Activated CD4-positive, alpha-beta T cell treated with anti-CD3 and anti-CD28 coated beads for 36 hours (primary cell): ENCODE results near the gene TRIM50. TPM values are rescaled to one million over a fixed set of nuclear protein-coding genes. Genes with fewer than 3 reads are reported as not detected.

Experiments
- ATAC-seq: fragments of 200-7000 bp; cut with Tn5 transposase; one replicate; pipeline ENCODE4 v1.10.0; 2021; ENCODE audit warnings: mild to moderate bottlenecking, moderate library complexity
- CTCF ChIA-PET: fragments of 350-600 bp; sonication (Branson Sonifier 250); formaldehyde crosslinking; loops from one replicate; lab custom pipeline; 2021; ENCODE audit warnings: antibody characterized with exemption; lab: Charles Lee
- POLR2A ChIA-PET: fragments of 350-600 bp; sonication (Branson Sonifier 250); formaldehyde crosslinking; loops from one replicate; lab custom pipeline; 2021; ENCODE audit warnings: antibody characterized with exemption, inconsistent platforms; lab: Charles Lee
- DNase-seq: peaks from one replicate; pipeline ENCODE4 v3.0.0-alpha.2; 2020
- H3K27ac Mint-ChIP-seq: one replicate; pipeline ENCODE4 v1.8.0; 2021; ENCODE audit warnings: mixed read lengths
- H3K27me3 Mint-ChIP-seq: one replicate; pipeline ENCODE4 v1.8.0; 2021; ENCODE audit warnings: mixed read lengths
- H3K36me3 Mint-ChIP-seq: one replicate; pipeline ENCODE4 v1.8.0; 2021; ENCODE audit warnings: low read depth, mixed read lengths
- H3K4me1 Mint-ChIP-seq: one replicate; pipeline ENCODE4 v1.8.0; 2021; ENCODE audit warnings: mixed read lengths
- H3K4me3 Mint-ChIP-seq: one replicate; pipeline ENCODE4 v1.8.0; 2021; ENCODE audit warnings: mild to moderate bottlenecking, moderate library complexity, mixed read lengths
- H3K9me3 Mint-ChIP-seq: one replicate; pipeline ENCODE4 v1.8.0; 2021; ENCODE audit warnings: low read depth, mixed read lengths
- intact Hi-C, 2 experiments: fragments of 100-400 bp; cut with DNase I in 1 of 2; cut with micrococcal nuclease in 1 of 2; formaldehyde crosslinking; loops; one replicate each; pipeline versions ENCODE4 v1.14.2 to v1.15.1; 2022 to 2024; cut with DNase I, micrococcal nuclease
- total RNA-seq, 2 experiments: library from RNA; stranded (reverse); gene quantifications; one replicate each; pipeline ENCODE4 v1.2.3, GENCODE V29; 2021

Gene TRIM50
- total RNA-seq, 2 experiments from 2014 or later: not detected

DNA sequence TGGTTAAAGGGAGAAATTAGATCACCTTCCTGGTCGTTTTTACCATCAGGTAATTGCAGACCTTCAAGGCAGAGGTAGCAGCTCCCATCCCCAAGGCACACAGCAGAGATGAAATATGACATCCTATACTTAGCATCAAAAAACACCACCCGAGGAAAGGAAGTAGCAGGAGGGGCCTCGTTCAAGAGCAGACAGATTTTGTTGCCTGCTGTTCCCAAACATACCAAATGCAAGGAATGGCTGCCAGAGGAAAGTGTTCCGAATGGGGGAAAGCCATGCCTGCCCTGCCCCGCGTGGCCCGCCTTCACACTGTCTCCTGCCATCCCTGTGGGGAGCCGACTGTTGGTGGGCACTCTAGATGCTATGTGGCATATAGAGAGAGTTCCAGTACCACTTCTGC is 18.1 kb upstream of the TRIM50 start:
- DNase-seq (no peak), ATAC-seq (no peak)
- Mint-ChIP-seq H3K4me1 (no peaks in the 10 kb centered on the region), H3K4me3 (no peak overlapping the region), H3K9me3 (no peaks in the 10 kb centered on the region), H3K27ac (no peak overlapping the region), H3K27me3 (peaks cover 3% of the 10 kb centered on the region), H3K36me3 (no peaks in the 10 kb centered on the region)
- POLR2A ChIA-PET: no interaction called here
- CTCF ChIA-PET: interaction anchor here (0.7 to 1.0 kb wide), 2 partner anchors 20 to 1060 kb away, joined by 3 read pairs; no protein-coding TSS in a partner anchor
- intact Hi-C loops: no loop called here

DNA sequence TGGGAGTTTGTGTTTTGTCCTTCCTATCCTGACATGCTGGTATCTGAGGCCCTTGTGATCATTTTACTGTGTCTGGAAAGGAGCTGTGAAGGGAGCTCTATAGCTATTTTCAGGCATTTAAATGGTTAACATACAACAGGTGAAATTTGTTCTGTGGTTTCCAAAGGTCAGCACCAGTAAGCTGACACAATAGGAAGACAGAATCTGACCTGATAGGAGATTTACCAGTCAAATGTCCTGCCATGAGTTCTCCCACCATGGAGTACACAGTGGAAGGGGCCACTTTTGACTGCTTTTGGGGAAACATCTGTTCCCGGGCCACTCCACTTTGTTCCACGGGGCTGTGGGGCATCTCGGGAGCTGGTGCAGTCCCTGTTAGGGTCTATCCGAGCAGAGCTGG is 17.7 kb upstream of the TRIM50 start:
- Mint-ChIP-seq H3K27ac (no peak overlapping the region), H3K4me1 (no peaks in the 10 kb centered on the region), H3K4me3 (no peak overlapping the region), H3K36me3 (no peaks in the 10 kb centered on the region), H3K27me3 (peaks cover 3% of the 10 kb centered on the region), H3K9me3 (no peaks in the 10 kb centered on the region)
- ChIA-PET POLR2A (no interaction called here), CTCF (interaction anchor here (0.7 kb wide), 1 partner anchor 1060 kb away, joined by 3 read pairs; no protein-coding TSS in a partner anchor)
- no peak for DNase-seq
- no peak for ATAC-seq
- intact Hi-C loops: no loop called here

DNA sequence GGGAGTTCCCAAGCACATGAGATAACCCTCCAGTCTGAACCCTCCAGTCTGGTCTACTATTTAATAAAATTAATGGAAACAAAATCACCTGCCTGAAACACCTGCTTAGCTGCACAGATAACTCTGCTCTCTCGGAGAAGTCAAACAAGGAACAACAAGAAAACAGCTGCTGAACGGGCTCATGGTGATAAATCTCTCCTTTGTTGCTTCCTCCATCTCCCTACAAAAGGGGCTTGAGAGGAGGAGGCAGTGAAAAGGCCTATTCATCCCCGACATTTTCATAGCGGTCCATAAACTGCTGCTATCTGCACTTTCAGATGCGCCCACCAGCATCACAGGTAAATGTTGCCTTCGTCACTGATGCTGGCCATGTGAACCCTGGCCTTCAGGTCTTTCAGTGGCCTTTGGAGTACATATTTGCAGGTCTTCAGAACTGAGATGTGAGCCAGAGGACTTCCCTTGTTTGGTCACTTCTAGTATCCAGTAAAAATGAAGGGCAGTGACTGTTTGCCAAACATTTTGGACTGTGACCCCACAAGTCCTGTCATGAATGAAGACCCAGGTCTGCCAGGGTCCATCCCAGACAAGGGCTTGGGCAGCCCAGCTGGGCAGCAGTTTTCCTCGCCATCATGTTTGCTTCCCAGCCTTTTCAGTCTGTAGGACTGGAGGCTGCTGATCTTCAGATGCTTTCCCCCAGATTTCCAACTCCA is 15.9 kb upstream of the TRIM50 start:
- CTCF ChIA-PET: no interaction called here
- intact Hi-C loops: loop anchor here in 1 of 2 experiments (2.0 kb wide), 1 partner anchor 23 kb away; no protein-coding TSS in a partner anchor

DNA sequence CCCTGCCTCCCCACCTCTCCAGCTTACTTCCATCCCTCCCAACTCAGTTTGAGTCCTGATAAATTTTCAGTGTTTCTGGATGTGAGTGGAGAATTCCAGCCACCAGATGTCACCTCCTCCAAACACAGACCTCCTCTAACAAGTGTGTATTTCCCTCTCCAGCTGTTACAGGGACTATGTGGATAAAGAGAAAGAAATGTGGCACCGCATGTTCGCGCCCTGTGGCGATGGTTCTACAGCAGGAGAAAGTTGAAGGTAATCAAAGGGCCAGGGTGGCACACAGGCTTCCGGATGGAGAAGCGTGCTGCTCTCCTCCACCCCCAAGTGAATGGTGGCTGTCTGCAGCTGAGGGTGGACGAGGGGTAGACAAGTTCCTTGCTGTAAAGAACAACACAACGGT is 14.8 kb upstream of the TRIM50 start:
- ChIA-PET CTCF (interaction anchor here (0.6 to 1.0 kb wide), 2 partner anchors 10 to 19 kb away, joined by 3 read pairs; no protein-coding TSS in a partner anchor), POLR2A (no interaction called here)
- Mint-ChIP-seq H3K27ac (no peak overlapping the region), H3K27me3 (peaks cover 3% of the 10 kb centered on the region), H3K9me3 (no peaks in the 10 kb centered on the region), H3K4me3 (no peak overlapping the region), H3K36me3 (no peaks in the 10 kb centered on the region), H3K4me1 (no peaks in the 10 kb centered on the region)
- DNase-seq (no peak), ATAC-seq (no peak)
- intact Hi-C loops: loop anchor here in 1 of 2 experiments (2.0 kb wide), 1 partner anchor 22 kb away; no protein-coding TSS in a partner anchor

More for the DNA sequence above, 15.9 kb upstream of the TRIM50 start:
- Mint-ChIP-seq H3K4me1 (no peaks in the 10 kb centered on the region), H3K27ac (no peak overlapping the region), H3K36me3 (no peaks in the 10 kb centered on the region), H3K9me3 (no peaks in the 10 kb centered on the region), H3K27me3 (peaks cover 3% of the 10 kb centered on the region), H3K4me3 (no peak overlapping the region)
- POLR2A ChIA-PET: no interaction called here
- DNase-seq (no peak), ATAC-seq (no peak)

DNA sequence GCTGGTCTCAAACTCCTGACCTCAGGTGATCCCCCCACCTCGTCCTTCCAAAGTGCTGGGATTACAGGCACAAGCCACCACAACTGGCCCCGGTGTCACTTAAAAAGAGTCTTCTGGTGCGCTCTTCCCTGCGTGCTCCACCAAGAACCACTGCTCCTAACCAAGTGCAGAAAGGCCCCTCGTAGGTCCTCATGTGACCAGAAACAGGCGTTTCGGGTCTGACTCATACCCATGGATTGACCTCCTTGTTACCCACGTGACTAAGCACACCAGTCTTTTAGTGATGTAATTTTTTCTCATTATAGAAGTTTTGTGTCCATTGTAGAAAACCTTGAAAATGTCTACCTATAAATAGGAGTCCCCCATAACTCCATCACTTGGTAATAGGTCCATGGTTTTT is 14.0 kb upstream of the TRIM50 start:
- ATAC-seq: no peak
- CTCF ChIA-PET: interaction anchor here (0.6 kb wide), 2 partner anchors 11 to 18 kb away, joined by 3 read pairs; no protein-coding TSS in a partner anchor
- intact Hi-C loops: loop anchor here in 1 of 2 experiments (2.0 kb wide), 1 partner anchor 21 kb away; no protein-coding TSS in a partner anchor
- H3K4me1 Mint-ChIP-seq: no peaks in the 10 kb centered on the region
- no peaks in the 10 kb centered on the region for H3K9me3 Mint-ChIP-seq
- DNase-seq: peak; percentile 13
- H3K27me3 Mint-ChIP-seq: peaks cover 3% of the 10 kb centered on the region
- H3K27ac Mint-ChIP-seq: no peak overlapping the region
- POLR2A ChIA-PET: no interaction called here
- no peak overlapping the region for H3K4me3 Mint-ChIP-seq
- H3K36me3 Mint-ChIP-seq: no peaks in the 10 kb centered on the region

DNA sequence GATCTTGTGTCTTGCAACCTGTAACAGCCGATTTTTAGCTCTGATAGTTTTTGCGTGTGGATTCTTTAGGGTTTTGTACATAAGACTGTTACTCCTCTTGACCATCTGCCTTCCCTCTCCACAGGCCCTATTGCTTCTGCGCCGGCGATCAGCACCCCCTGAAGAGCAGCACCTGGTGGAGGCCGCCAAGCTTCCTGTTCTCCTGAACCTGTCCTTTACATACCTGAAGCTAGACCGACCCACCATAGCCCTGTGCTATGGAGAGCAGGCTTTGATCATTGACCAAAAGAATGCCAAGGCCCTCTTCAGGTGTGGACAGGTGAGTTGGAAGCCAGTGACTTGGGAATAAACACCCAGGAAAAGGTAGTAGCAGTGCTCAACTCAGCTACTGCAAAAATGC is 12.6 kb upstream of the TRIM50 start:
- H3K36me3 Mint-ChIP-seq: no peaks in the 10 kb centered on the region
- no peak overlapping the region for H3K4me3 Mint-ChIP-seq
- H3K27me3 Mint-ChIP-seq: peaks cover 3% of the 10 kb centered on the region
- no peaks in the 10 kb centered on the region for H3K9me3 Mint-ChIP-seq
- no peaks in the 10 kb centered on the region for H3K4me1 Mint-ChIP-seq
- intact Hi-C loops: no loop called here
- H3K27ac Mint-ChIP-seq: no peak overlapping the region
- no peak for ATAC-seq
- ChIA-PET POLR2A (no interaction called here), CTCF (interaction anchor here (0.6 kb wide), 1 partner anchor 335 kb away, joined by 3 read pairs; no protein-coding TSS in a partner anchor)
- DNase-seq: no peak

DNA sequence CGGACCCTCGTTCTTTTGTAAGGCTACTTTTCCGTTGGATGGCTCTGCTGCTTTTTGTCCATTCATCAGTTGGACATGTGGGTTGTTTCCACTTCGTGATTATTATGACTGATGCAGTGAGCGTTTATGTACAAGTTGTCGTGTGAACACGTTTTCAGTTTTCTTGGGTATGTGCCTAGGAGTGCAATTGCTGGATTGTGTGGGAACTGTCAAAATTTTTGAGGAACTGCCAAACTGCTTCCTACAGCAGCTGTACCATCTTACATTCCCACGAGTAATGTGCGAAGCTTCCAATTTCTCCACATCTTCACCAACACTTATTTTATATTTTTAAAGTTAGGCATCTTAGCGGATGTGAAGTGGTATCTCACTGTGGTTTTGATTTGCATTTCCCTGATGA is 10.4 kb upstream of the TRIM50 start:
- CTCF ChIA-PET: no interaction called here
- Mint-ChIP-seq H3K27me3 (no peaks in the 10 kb centered on the region), H3K36me3 (no peaks in the 10 kb centered on the region), H3K4me1 (no peaks in the 10 kb centered on the region), H3K4me3 (no peak overlapping the region), H3K9me3 (no peaks in the 10 kb centered on the region), H3K27ac (no peak overlapping the region)
- ATAC-seq (no peak), DNase-seq (no peak)
- POLR2A ChIA-PET: no interaction called here
- intact Hi-C loops: no loop called here

DNA sequence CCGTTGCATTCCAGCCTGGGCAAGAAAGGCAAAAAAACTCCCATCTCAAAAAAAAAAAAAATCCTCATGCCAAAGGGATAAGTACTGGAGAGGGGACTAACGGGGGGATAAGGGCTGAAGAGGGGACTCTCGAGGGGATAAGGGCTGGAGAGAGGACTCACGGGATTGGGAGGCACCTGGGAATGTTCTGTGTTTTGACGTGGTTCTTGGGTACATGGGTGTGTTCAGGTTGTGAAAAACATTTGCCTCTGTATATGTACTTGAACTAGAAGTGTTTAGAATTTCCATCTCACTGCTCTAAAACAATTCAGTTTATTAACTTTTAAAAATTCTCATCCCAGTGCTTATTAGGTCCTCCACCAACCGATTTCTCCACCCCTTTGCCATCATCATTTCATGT is 4.6 kb upstream of the TRIM50 start:
- H3K36me3 Mint-ChIP-seq: no peaks in the 10 kb centered on the region
- H3K27me3 Mint-ChIP-seq: no peaks in the 10 kb centered on the region
- POLR2A ChIA-PET: no interaction called here
- CTCF ChIA-PET: no interaction called here
- ATAC-seq (no peak), DNase-seq (no peak)
- H3K4me1 Mint-ChIP-seq: no peaks in the 10 kb centered on the region
- H3K27ac Mint-ChIP-seq: no peak overlapping the region
- no peak overlapping the region for H3K4me3 Mint-ChIP-seq
- intact Hi-C loops: no loop called here
- H3K9me3 Mint-ChIP-seq: no peaks in the 10 kb centered on the region

DNA sequence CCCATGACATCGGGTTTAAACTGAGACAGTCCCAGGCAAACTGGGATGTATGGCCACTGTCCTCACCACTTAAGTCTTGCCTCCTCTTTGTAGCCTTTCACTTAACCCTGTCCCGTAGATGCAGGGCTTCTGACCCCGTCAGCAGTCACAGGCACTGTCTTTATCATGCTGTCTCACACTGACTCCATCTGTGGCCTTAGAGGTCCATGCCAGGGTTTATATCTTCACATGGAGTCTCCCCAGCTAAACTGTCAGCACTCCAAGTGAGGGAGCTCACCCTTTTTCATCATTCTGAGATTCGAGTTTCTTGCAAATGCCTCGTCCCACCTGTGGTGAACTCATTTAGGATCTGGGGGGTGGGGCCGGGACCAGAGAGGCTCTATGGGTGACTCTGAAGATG is 2.9 kb upstream of the TRIM50 start:
- POLR2A ChIA-PET: no interaction called here
- CTCF ChIA-PET: interaction anchor here (1.0 kb wide), 1 partner anchor 11 kb away, joined by 3 read pairs; no protein-coding TSS in a partner anchor

DNA sequence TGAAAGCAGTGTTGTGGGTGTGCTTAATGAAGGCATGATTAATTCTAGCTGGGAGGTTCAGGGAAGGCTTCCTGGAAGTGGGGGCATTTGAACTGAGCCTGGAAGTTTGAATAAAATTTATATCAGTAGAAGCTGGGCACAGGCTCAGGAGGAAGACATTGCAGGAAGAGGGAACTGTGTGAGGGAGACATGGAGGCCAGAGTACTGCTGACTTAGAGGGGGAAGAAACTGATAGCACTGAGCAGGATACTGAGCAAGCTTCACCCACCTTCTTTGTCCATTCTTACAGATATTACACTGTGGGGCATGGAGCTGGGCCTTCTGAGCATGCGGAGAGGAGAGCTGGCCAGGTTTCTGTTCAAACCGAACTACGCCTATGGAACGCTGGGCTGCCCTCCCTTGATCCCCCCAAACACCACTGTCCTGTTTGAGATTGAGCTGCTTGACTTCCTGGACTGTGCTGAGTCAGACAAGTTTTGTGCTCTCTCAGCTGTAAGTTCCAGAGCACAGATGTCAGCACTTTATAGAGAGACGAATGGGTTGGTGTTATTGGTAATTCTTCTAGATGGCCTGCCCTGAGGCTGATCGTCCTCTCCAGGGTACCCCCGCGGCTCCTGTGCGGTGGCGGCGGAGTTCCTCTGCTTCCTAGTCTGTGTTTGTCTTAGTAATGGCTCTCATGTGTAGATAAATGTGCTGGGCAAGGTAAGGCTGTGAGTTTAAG is 2.1 kb upstream of the TRIM50 start:
- ChIA-PET CTCF (interaction anchor here (1.0 kb wide), 1 partner anchor 122 kb away, joined by 4 read pairs; no protein-coding TSS in a partner anchor), POLR2A (no interaction called here)
- no peak for DNase-seq
- Mint-ChIP-seq H3K4me3 (no peak overlapping the region), H3K36me3 (no peaks in the 10 kb centered on the region), H3K27me3 (no peaks in the 10 kb centered on the region), H3K4me1 (no peaks in the 10 kb centered on the region), H3K27ac (no peak overlapping the region), H3K9me3 (no peaks in the 10 kb centered on the region)
- intact Hi-C loops: no loop called here
- ATAC-seq: no peak

More for the DNA sequence above, 2.9 kb upstream of the TRIM50 start:
- Mint-ChIP-seq H3K27ac (no peak overlapping the region), H3K9me3 (no peaks in the 10 kb centered on the region), H3K4me1 (no peaks in the 10 kb centered on the region), H3K4me3 (no peak overlapping the region), H3K27me3 (no peaks in the 10 kb centered on the region), H3K36me3 (no peaks in the 10 kb centered on the region)
- intact Hi-C loops: no loop called here
- no peak for DNase-seq
- ATAC-seq: no peak

DNA sequence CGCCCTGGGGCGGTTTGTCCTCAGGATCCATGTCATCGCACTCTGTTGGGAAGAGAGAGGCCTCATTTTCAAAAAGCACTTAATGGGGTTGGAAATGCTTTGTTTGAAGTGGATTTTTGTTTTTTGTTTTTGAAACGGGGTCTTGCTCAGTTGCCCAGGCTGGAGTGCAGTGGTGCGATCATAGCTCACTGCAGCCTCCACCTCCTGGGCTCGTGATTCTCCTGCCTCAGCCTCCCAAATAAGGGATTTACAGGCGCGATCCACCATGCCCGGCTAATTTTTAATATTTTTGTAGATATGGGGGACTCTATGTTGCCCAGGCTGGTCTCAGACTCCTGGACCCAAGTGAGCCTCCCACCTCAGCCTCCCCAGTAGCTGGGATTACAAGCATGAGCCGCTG is 814 bp upstream of the TRIM50 start:
- H3K27me3 Mint-ChIP-seq: no peaks in the 10 kb centered on the region

More for the DNA sequence above, 814 bp upstream of the TRIM50 start:
- intact Hi-C loops: no loop called here
- POLR2A ChIA-PET: no interaction called here
- Mint-ChIP-seq H3K4me3 (no peak overlapping the region), H3K27ac (no peak overlapping the region), H3K36me3 (no peaks in the 10 kb centered on the region), H3K9me3 (no peaks in the 10 kb centered on the region), H3K4me1 (peaks cover 6% of the 10 kb centered on the region)
- CTCF ChIA-PET: interaction anchor here (0.8 to 1.0 kb wide), 2 partner anchors 12 to 123 kb away, joined by 3 to 4 read pairs; no protein-coding TSS in a partner anchor
- ATAC-seq: no peak
- DNase-seq: no peak
